Measurements from ENCODE around the gene AXIN1.

AXIN1 gene

GRCh38 chr16:305916-306626 is 46.5 kb downstream of the AXIN1 start:
- in situ Hi-C loops (cut with MboI; ENCODE audit: low pct_unique_long_range_greater_than_20kb, low sequenced_read_pairs, unreplicated experiment) = no loop called here
- TF ChIP-seq, protein P1, sequence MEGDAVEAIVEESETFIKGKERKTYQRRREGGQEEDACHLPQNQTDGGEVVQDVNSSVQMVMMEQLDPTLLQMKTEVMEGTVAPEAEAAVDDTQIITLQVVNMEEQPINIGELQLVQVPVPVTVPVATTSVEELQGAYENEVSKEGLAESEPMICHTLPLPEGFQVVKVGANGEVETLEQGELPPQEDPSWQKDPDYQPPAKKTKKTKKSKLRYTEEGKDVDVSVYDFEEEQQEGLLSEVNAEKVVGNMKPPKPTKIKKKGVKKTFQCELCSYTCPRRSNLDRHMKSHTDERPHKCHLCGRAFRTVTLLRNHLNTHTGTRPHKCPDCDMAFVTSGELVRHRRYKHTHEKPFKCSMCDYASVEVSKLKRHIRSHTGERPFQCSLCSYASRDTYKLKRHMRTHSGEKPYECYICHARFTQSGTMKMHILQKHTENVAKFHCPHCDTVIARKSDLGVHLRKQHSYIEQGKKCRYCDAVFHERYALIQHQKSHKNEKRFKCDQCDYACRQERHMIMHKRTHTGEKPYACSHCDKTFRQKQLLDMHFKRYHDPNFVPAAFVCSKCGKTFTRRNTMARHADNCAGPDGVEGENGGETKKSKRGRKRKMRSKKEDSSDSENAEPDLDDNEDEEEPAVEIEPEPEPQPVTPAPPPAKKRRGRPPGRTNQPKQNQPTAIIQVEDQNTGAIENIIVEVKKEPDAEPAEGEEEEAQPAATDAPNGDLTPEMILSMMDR (IDR thresholded peaks at IDR 0.05; ENCODE audit: extremely low read depth, insufficient read depth, missing control alignments) = no peak
- no peak for DNase-seq (ENCODE audit: low spot score)

DNA sequence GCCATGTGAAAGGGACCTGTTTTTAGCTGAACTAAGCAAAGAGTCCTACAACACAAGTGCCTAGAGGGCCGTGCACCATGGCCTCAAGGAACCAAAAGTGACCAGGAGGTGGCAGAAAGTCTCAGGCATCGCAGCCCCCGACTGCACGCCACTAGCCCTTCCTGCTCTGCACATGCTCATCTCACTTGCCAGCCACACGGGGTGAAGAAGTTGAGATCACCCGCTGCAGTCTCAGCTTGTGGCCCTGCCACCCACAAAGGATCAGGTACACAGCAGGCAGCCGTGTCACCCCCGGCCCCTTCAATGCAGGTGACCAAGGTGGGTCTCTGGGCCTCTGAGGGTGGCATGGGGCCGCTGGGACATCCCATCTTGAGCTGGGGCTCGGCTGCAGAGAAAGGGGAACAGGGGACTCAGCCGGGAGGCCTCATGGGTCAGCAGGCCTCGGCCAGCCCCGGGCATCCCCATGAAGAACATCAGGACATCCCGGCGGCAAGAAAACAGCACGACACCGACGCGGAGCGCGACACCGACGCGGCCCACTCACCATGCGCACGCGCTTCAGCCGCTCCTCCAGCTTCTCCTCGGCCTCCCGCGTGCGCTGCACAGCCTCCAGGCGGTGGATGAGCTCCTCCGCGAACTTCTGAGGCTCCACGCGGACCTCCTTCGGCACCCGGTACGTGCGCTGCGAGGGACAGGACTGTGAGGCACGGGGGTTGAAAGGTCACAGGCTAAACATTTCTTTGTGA is 48.6 kb downstream of the AXIN1 start:
- TF ChIP-seq, protein P1 (IDR thresholded peaks at IDR 0.05; ENCODE audit: extremely low read depth, insufficient read depth, missing control alignments) = no peak
- no peak for DNase-seq (ENCODE audit: low spot score)
- in situ Hi-C loops (cut with MboI; ENCODE audit: low pct_unique_long_range_greater_than_20kb, low sequenced_read_pairs, unreplicated experiment) = no loop called here

GRCh38 chr16:301950-302349 is 50.6 kb downstream of the AXIN1 start:
- no peak for DNase-seq (ENCODE audit: low spot score)
- TF ChIP-seq, protein P1 (IDR thresholded peaks at IDR 0.05; ENCODE audit: extremely low read depth, insufficient read depth, missing control alignments) = no peak
- in situ Hi-C loops (cut with MboI; ENCODE audit: low pct_unique_long_range_greater_than_20kb, low sequenced_read_pairs, unreplicated experiment) = no loop called here

DNA sequence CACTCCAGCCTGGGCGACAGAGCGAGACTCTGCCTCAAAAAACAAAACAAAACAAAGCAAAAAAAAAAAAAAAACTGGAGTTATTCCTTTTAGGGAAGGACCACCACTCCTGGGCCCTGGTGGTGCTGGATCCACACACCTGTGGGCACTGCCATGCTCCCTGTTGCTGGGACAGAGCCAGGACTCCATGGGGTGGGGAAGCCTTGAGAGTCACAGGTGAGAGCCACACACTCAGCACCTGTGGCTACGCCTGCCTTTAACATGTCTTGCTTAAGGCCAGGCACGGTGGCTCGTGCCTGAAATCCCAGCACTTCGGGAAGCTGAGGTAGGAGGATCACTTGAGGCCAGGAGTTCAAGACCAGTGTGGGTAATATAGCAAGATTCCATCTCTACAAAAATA is 51.3 kb downstream of the AXIN1 start:
- DNase-seq (ENCODE audit: low spot score) = no peak
- in situ Hi-C loops (cut with MboI; ENCODE audit: low pct_unique_long_range_greater_than_20kb, low sequenced_read_pairs, unreplicated experiment) = no loop called here
- TF ChIP-seq, protein P1 (IDR thresholded peaks at IDR 0.05; ENCODE audit: extremely low read depth, insufficient read depth, missing control alignments) = no peak

- TF ChIP-seq, protein P1 (IDR thresholded peaks at IDR 0.05; ENCODE audit: extremely low read depth, insufficient read depth, missing control alignments) = no peak
- in situ Hi-C loops (cut with MboI; ENCODE audit: low pct_unique_long_range_greater_than_20kb, low sequenced_read_pairs, unreplicated experiment) = no loop called here
Measured at GRCh38 chr16:297832-298231, 54.7 kb downstream of the AXIN1 start.

DNA sequence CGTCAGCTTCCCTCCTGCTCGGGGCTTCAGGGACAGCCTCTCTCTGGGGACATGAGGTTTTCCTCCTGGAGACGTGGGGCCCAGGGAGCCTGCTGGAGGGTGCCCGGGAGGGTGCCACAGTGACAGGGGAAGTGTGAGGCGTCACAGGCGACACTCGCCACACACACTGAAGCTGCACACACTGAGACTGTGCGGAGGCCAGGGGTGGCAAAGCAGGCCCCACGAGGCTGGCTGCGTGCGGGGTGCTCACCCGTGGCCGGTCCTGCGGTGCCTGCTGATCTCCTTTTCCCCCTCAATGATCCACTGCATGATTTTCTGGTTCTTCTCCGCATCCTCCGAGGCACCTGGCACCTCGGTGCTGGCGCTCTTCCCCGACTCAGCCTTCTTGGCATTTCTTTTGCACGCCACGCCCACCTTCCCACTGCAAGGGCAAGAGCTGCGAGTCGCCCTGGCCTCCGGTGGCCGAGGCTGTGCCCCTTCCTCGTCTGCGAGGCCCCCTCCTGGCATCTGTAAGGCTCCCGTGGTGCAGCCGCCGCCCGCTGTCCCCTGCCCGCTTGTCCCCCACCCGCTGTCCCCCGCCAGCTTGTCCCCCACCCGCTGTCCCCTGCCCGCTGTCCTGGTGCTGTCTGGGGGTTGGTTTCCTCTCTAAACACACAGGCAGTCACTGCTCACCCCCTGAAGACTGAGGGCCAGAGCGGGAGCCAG is 55.6 kb downstream of the AXIN1 start:
- in situ Hi-C loops (cut with MboI; ENCODE audit: low pct_unique_long_range_greater_than_20kb, low sequenced_read_pairs, unreplicated experiment) = no loop called here
- no peak for DNase-seq (ENCODE audit: low spot score)

More at GRCh38 chr16:297832-298231, 54.7 kb downstream of the AXIN1 start:
- no peak for DNase-seq (ENCODE audit: low spot score)

More for the DNA sequence above, 55.6 kb downstream of the AXIN1 start:
- TF ChIP-seq, protein P1 (IDR thresholded peaks at IDR 0.05; ENCODE audit: extremely low read depth, insufficient read depth, missing control alignments) = no peak
